NT2/D1 (cell line): ENCODE results near the gene CYP1A1.

Source experiments
- SUZ12 ChIP-seq: IDR thresholded peaks from 2 replicates; pipeline ENCODE4 v1.6.1; 2011; ENCODE audit not compliant: insufficient read length, insufficient read depth; ENCODE audit errors: extremely low read depth
- YY1 ChIP-seq: IDR thresholded peaks from 2 replicates; pipeline ENCODE4 v1.6.1; 2011; ENCODE audit not compliant: insufficient read length, insufficient read depth
- ZNF274 ChIP-seq: IDR thresholded peaks from 2 replicates; pipeline ENCODE4 v1.6.1; 2011; ENCODE audit warnings: mild to moderate bottlenecking, low read depth, low read length

- TF ChIP-seq YY1 = no peak
- no peak for TF ChIP-seq ZNF274
- TF ChIP-seq SUZ12 = no peak
These were observed 41.6 kb downstream of the CYP1A1 start for GRCh38 chr15:74683758-74684157.
